Bone marrow (tissue), 2 donors: ENCODE results near the gene AGBL3.
"Not testable (repeated sequence)": the region's sequence is repeated elsewhere in the genome, so short reads cannot be mapped to it uniquely, and the experiment has no call there.

Experiments used
- DNase-seq, 2 donors: peaks; one replicate each; lab custom pipeline; 2025; lab: John Stamatoyannopoulos, UW

AGBL3 gene

GRCh38 chr7:135168489-135169140, 182.3 kb downstream of the AGBL3 start:
- no peak for DNase-seq

DNA sequence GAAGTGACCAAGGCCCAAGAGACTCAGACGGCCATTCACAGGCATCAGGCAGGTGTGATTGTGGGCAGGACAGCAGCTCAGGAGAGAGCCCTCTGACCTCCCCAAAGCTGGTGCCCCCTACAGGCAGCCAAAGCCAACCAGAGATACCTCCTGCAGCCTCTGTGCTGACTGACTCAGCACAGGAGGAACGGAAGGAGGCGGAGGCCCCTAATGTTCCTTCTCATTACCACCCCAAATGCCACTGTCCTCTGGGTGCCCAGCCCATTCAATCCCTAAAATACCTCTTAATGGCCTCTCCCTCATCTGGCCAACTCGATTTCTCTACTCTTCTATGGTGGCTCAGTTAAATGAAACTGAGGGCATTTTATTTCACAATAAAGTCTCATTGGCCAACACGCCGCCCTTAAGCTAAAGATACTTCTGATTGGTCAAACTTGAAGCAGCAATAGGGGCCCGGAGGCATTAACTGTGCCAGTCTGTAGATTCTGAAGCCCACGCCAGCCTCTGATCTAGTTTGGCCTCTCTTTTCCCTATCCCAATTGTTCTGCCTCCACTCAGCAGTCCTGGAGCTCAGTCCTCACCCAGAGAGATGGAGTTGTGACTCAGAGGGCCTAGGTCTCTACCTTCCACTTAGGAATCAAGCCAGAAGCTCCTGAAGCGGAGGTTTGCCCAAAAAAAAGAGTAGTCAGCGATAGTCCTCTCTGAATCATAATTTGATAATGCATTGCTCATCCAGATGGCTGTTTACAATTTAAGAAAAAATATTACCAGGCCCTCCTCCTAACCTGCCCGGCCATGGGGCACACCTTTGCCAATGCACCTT, 183.0 kb downstream of the AGBL3 start:
- peak in 1 of 2 donors; percentile 6 for DNase-seq

DNA sequence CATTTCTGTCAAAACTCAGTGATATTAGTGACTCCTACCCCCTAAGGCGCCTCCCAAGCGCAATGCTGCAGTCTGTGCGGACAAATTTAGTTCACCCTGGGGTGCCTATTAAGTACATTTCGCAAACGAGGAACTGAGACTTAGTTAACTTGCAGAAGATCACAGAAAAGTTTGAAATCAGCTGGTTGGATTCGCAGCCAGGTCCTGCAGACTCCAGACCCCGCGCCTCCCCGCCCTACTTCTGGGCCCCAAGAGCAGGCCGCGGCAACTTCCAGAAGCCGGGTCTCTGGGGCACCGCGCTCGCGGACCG, 183.6 kb downstream of the AGBL3 start:
- no peak for DNase-seq

- peak; percentile 80 to 82 for DNase-seq
These were observed 184.1 kb downstream of the AGBL3 start, which contains the start of gene CYREN for GRCh38 chr7:135170274-135170997. Gene CYREN, minus strand, starts transcription at chr7:135170707. Its CDS starts 1,785 bp downstream, at chr7:135168922.

GRCh38 chr7:135170998-135171481, 184.7 kb downstream of the AGBL3 start:
- not testable (repeated sequence) for DNase-seq

DNA sequence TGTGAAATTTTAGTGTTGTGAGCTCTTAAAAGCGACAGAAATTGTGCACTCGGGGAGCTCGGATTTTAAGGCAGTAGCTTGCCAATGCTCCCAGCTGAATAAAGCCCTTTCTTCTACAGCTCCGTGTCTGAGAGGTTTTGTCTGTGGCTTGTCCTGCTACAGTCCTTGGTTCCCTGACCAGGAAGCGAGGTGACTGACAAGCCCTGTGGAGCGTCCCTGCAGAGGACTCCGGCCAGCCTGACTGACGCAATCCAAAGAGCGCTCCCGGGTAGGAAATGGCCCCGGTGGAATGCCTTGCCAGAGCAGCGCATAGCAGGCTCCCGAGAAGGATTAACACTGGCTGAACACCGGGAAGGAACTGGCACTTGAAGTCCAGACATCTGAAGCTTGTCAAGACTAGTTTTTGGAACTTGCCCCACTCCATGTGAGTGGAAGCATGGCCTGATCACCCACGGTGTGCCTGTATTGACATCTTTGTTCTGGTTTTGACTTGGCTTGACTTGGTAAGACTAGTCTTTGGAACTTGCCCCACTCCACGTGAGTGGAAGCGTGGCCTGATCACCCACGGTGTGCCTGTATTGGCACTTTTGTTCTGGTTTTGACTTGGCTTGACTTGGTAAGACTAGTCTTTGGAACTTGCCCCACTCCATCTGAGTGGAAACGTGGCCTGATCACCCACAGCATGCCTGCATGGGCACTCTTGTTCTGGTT, 185.4 kb downstream of the AGBL3 start:
- DNase-seq, result not testable (repeated sequence)

DNA sequence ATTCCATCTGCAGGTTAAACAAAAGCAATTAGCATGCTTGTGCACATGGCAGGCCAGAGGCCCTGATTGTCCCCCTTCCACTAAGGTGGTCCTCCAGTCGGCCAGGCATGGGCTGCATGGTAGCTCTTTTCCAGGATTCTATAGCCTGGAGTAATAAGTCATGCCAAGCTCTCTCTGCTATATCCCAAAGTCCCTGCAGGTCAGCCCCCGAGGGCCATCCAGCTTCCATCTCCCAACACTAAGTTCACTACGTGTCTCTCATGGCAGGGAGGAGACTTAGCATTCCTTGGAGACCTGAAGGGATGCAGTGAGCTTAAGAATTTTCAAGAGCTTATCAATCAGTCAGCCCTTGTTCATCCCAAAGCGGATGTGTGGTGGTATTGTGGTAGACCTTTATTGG, 187.6 kb downstream of the AGBL3 start:
- not testable (repeated sequence) for DNase-seq

- DNase-seq, result no peak
These were observed 188.6 kb downstream of the AGBL3 start for GRCh38 chr7:135174941-135175340.

DNA sequence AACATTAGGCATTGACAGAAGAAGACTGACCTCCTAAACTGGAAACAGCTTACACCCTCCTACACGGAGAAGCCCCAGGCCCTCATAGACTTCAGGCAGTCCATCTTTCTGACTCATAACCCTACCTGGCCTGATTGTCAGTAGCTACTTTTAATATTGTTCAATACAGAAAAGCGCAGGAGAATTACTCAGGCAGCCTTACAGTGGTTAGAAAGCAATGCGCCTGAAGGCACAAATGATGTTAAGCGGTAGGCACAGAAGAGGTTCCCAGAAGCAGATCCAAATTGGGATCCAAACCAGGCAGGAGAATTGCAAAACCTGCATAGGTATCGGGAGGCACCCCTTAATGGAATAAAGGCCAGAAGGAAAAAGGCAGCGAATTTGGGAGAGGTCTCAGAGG, 189.6 kb downstream of the AGBL3 start:
- DNase-seq, result no peak

DNA sequence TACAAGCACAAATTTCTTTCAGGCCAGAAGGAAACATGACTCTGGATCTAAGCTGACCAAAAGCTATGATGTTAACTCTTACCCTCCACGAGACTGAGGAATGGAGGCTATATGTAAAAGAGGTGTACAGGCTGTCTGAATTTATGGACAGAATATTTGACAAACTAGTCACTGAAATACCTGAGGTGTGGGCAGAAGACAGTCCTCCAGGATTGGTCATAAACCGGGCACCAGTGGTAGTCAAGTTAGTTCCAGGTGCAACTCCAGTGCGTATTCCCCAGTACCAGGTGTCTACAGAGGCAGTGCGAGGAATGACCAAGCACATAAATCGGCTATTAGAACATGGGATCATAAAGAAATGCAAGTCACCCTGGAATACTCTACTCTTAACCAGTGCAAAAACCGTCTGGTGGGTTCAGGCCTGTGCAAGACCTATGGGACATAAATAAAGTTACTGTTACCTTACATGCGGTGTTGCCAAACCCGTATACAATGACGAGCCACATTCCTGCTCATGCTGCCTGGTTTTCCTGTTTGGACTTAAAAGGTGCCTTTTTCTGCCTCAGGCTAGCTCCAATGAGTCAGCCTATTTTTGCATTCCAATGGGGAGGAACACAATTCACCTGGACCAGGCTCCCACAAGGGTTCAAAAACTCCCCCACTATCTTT, 190.9 kb downstream of the AGBL3 start:
- DNase-seq, result no peak

DNA sequence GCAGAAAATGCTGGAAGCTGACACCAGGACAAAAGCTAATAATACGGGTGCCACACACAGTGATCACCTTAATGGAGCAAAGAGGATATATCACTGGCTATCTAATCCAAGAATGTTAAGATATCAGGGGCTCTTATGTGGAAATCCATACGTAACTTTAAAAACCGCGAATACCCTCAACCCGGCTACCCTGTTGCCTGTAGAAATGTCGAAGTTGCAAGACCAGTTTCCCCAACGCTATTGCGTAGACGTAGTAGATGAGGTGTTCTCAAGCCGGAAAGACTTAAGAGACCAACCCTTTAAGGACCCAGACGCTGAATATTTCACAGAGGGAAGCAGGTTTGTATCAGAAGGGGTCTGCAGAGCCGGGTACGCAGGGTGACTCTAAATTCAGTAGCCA, 192.1 kb downstream of the AGBL3 start:
- DNase-seq, result no peak

- no peak for DNase-seq
These were observed 193.1 kb downstream of the AGBL3 start for GRCh38 chr7:135179321-135179925.

GRCh38 chr7:135180122-135180521, 193.8 kb downstream of the AGBL3 start:
- DNase-seq, result no peak

- DNase-seq, result no peak
These were observed 195.1 kb downstream of the AGBL3 start for GRCh38 chr7:135181261-135181928.

DNA sequence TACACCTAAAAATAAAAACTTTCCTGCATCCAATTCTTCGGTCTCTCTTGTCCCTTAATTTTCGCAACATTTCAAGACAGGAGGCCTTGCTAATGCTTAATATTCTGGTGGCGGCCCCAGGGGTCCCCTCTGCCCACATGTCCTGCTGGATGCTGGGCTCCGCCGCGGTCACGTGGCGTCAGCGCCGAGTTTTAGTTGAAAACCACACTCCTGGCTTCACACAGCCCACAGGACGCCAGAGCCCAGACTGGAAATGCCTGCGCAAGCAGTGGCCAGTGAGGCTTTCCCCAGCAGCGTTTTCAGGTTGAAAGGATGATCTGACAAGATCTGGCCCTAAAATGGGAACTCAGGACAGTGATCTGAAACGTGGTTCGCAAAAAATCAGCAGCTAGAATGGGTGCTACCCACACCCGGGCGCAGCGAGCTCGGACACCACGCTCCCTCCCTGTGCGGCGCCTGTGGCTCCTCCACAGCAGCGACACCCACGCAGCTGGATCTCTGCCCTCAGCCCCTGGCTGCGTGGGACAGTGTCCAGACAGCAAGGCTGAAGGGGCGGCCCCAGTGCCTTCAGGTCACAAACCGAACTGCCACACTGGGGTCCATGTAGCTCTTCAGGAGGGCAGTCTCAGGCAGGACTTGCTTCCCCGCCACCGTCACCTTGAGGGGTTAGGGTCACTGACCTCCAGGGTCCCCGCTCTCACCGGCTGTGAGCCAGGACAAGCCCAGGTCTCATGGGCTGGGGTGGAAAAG, 195.8 kb downstream of the AGBL3 start:
- no peak for DNase-seq

DNA sequence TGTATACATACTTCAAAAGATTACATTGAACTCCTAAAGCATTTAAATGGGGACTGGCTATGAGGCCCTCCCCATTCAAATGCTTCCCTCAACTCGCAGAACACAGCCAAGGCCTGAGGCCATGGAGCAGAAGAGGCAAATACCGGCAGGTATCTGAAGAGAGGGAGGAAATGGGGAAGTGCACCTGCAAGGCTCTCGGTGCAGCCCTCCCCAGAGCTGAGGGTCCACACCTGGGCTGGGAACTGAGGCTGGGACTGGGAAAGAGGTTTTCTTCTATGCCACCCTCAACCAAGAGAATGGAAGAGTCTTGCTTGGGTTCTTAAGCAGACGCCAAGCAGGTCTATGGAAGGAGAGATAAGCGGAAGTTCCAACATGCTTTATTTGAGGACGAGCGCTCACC, 197.2 kb downstream of the AGBL3 start:
- DNase-seq, result no peak

DNA sequence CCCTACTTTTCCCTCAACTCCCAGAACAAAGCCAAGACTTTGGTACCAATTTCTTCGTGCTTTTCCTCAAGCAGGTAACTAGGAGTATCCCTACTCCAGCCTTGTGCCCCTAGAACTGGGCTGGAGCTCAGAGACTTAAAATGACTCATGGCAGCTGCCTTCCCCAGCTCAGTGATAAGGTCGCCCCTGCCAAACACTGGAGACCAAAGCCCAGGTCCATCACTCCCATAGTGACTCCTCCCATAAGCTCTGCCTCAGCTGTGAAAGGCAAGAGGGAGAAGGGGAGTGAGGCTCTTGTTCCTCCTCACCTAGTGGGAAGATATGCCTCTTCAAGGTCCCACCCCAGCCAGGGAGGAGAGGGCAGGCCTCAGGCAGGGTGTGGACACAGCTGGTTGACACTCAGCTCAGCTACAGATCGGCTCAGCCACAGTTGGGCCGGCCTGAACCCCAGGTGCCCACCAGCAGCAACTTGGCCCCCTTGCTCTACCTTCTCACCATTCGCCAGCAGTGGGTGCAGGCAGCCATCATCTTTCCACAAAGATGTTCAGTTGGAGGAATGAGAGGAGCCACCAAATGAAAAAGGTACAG, 198.0 kb downstream of the AGBL3 start:
- no peak for DNase-seq
